SK-N-MC (cell line): Measurements from ENCODE around the gene INSR.

Source experiments
- EZH2 ChIP-seq: fragments of 200-600 bp; sonication (generic); IDR thresholded peaks from one replicate; pipeline ENCODE4 v1.6.1; 2017; ENCODE audit warnings: antibody characterized with exemption
- POLR2AphosphoS5 ChIP-seq: IDR thresholded peaks from 2 replicates; pipeline ENCODE4 v1.6.1; 2012; ENCODE audit warnings: mild to moderate bottlenecking, low read depth, low read length, borderline replicate concordance

DNA sequence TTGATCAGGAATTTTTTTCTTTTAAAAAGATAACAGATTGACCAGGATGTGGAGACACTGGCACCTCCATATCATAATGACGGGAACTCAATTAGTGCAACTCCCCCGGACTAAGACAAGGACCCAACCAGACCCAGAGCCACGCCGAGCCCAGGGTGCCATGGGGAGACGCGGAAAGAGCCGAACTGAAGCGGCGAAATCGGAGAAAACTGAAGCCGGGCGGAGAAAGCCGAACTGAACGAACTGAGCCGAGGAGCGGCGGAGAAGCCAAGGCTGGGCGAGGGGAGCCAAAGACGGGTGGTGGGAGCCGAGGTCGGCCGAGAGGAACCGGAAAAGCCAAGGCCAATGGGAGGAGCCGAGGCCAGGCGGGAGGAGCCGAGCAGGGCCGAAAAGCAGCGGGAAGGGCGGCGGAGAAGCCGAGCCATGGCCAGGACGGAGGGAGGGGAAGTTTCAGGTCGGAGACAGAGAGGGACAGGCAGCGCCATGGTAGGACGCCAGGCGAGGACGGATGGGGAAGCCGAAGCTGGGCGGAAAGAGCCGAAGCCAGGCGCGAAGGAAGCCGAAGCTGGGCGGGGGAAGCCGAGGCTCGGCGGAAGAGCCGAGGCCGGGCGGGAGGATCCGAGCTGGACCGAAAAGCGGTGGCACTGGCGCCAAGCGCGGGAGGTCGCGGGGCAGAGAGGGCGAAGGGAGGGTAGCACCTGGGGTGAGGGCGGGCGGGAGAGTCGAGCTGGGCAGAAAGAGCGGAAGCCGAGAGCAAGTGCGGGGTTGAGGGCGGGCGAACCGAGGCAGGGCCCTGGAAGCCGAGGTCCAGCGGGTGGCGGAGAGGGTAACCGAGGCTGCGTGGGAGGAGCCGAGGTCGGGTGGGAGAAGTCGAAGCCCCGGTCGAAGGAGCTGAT is 195.3 kb downstream of the INSR start:
- no peak for TF ChIP-seq EZH2
- peak; percentile 83; the same call in 1 of the 2 replicates for TF ChIP-seq POLR2AphosphoS5
